HuH-7.5 (cell line): ENCODE results near the gene TEX55.
"Not testable (repeated sequence)": the region's sequence is repeated elsewhere in the genome, so short reads cannot be mapped to it uniquely, and the experiment has no call there.

ENCODE experiments used
- DNase-seq: peaks from one replicate; pipeline ENCODE4 v3.0.0; 2011; ENCODE audit warnings: low spot score

The TEX55 gene

DNA sequence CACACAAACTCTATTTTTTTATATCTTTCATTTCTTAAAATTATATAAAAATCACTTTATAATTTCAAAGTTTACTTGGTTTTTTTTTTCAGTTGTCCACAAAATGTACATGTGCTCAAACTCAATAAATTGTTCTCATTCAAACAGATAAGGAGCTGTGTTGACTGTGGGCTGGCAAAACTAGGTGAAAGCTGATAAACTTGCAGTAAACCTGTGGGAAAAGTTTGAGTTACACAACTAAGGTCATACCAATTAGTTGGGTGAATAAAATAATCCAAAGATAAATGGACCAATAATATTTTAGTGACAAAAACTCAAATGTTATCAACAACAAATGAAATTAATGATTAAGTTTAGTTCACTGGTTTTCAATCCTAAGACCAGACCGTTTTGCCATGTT, 14.8 kb downstream of the TEX55 start:
- DNase-seq: no peak

DNA sequence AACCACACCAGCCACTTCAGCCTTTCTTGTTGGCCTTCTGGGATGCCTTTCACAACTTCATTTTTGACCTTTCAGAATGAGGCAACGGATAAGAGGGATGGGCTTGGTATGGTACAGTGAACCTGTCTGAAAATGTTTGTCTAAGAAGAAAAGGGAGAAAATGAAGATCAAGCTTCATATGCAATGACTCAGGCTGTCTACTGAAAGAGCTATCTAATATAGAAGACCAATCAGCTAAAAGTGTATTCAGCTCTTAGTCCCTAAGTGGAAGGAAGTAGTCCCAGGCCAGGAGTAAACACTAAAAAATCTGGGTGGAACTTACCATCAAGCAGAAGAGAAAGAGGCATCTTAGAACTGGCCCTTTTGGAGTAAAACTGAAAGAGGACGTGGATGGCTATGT, 15.3 kb downstream of the TEX55 start:
- DNase-seq: no peak

DNA sequence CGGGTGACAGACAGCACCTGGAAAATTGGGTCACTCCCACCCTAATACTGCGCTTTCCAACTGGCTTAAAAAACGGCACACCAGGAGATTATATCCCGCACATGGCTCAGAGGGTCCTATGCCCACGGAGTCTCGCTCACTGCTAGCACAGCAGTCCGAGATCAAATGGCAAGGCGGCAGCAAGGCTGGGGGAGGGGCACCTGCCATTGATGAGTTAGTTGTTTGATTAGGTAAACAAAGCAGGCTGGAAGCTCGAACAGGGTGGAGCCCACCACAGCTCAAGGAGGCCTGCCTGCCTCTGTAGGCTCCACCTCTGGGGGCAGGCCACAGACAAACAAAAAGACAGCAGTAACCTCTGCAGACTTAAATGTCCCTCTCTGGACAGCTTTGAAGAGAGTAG, 18.8 kb downstream of the TEX55 start:
- DNase-seq: not testable (repeated sequence)

DNA sequence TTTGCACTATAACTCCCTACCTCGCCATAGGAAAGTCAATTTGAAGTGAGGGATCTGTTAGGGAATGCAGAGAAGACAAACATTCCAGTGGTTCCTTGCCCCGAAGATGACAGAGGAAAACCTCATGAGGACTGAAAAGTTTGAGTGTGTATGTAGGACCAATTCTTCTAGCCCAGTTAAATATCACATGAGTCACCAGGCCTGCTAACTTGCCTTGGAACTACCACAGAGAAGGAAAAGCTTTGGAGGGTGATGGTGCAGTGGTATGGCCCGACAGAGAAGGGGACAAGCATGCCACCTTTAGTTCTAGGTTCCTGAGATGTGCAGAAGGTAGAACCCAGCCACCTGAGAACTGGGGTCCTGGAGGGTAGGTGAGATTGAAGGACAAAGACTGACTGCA, 24.9 kb downstream of the TEX55 start:
- DNase-seq: no peak

DNA sequence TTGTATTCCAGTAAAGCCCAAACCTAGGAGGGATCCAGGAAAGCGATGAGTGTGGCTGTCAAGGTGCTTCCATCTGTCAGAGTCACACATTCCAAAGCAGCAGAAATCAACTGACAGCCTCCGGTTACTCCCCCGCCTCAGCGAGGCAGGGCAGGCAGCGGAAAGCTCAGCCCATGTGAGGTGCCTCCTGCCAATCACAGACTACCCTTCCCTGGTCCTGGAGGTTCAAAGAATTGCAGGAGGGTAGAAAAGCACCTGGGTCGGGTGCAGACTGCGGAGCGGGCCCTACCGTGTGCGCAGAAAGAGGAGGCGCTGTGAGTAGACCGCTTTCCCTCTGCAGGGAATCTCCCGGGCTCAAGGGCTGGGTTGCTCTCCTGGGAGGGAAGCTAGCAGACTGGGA, 27.4 kb downstream of the TEX55 start, which contains the start of gene UPK1B:
TSS of gene UPK1B (plus strand) at position 274 of the 400 bp plus-strand sequence. CDS start 13,144 bp downstream, outside the sequence.
- DNase-seq: no peak

DNA sequence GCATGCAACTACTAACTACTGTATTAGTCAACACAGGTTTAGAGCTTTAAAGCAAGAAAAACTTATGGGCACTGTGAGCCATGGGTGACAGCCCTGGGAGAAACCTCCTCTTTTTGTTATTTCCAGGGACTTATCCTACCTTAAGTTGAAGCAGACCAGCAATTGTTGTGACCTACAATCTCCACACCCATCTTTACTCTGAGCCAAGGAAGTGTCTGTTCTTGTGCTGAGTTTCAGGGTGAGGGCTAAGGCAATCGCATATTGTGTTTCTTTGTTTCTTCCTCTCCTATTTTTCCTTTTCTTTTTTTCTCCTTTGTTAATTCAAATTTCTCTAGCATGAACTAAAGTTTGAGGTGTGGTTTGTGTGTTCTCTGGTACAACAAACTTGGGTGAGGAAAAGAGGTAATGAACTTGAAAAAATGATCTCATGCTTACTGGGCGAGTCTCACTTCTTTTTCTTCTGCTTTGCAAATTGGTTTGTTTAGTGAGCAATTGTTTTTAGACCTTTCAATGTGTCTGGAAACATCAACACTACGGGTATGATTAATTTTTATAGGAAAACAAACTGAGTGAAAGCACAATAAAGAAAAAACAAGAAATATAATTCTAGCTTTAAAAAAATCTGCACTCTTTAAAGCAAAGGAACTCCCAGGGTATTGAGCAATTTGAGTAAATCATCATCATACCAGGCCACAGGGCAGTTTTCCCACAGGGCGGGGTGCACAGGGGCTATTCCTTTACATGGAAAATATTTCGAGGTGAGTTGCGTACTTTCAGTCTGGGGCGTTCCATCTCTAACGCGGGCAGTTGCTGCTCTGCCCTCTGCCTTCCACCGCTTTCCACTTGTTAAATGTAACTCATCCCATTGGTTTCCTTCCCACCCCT, 30.1 kb downstream of the TEX55 start:
- DNase-seq: no peak

DNA sequence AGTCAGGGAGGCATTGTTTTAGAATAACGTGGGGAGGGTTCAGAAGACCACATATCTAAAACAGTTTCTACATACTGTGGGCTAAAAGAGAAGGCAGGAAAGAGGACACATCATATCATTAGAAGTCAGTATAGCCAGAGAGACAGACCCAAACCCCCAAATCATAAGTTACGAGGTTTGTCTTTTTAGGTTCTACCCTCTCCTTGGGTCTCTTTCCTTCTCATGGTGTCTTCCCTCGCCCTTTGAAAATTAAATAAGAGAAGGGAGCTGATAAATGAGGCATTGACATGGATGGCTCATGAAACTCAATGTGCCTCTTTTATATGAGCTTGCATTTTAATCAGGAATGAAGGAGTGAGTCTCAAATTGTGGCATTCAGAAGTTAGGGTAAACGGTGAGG, 30.8 kb downstream of the TEX55 start:
- DNase-seq: no peak

DNA sequence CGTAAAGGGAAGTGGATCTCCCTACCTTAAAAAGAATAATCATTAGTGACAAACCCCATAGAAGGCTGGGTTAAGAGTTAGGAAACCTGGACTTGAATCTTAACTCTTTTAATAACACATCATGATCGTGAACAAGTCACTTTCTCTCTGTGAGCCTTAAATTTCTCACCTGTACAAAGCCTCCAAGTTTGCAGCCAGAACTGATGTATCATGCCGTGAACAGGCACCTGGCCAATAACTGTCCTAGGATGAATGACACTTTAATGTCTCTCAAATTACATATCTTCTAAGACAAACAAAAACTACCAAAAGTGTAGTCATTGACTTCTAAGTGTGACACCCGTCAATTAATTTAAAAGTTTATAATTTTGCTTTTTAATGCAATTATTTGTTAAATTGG, 31.4 kb downstream of the TEX55 start:
- DNase-seq: no peak

DNA sequence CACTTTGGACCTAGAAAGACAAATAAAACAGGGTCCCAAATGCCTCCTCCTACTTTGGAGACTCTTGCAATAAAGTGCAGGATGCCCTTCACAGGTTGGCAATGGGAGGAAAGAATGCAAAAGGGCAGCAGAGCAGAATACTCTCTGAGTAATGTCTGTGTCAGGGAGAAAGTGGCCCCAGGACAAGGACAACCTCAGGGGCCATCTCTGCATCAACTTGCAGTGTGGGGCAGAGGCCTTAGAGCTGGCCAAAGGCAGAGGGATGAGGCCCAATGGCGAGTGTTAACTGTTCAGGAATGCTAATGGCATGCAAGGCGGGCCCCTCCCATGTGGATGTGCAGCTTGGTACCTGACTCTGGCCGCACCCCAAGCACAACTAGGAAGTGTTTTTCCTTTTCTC, 35.8 kb downstream of the TEX55 start:
- DNase-seq: no peak

DNA sequence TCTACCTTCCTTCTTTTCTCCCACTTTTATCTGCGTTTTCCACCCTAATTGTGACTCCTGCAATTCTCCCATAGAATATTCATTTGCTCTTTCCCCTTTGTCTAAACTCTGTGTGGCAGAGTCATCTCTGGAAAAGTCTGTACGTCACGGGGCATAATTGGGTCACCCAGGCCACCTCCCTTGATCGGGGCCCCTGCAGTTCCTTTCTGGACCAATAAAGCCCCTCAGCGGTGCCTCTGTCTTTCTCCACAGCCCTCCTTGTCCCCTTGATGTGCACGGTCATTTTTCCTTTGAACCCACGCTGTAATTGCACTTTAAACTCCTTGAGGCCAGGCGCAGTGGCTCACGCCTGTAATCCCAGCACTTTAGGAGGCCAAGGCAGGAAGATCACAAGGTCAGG, 38.1 kb downstream of the TEX55 start:
- DNase-seq: no peak

DNA sequence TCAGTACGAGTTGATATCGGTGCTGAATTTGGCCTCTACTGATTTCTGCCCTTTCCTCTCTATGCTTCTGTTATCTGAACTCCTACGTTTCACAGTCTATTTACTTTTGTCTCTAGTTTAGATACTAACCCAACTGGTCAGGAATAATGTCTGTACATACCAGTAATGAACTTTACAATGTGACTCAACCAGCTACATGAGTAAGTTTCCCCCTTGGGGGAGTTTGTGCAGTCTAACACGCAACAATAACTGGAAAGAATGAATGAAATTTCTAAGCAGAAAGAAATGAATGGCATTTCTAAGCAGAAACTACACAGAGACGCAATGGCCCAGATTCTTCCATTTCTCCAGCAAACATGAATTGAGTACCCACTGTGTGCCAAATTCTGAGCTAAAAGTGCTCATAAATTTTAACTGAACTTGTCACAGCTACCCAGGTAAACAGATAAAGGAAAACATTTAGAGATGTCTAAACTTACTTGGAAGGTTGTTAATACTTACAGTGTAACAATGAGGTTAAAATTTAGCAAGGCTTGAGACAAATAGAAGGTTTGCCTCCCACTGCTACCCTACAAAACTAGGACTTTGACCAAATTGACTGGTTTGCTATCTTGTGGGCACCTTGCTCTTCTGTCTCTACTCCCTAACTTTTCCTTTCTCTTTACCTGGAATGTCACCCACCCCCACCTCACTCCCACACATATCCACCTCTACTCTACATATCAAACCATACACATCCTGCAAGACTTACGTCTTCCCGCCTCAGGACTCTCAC, 39.0 kb downstream of the TEX55 start:
- no peak for DNase-seq

DNA sequence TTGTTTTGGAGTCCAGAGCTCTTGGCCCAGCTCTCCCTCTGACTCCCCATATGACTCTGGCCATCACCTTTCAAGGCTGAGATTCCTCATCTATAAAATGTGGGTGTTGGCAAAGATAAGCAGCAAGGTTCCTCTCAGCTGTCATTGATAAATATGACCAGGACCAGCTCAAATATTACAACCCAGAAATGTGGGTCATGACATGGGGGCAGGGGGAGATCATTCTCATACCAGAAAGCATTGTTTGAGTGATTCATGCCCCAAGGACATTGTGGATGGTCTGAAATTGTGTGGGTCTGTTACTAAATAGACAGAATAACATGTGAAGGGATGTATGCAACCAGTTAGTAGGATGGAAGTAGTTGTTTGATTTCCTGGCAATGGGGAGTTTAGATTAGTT, 41.3 kb downstream of the TEX55 start:
- DNase-seq: no peak

DNA sequence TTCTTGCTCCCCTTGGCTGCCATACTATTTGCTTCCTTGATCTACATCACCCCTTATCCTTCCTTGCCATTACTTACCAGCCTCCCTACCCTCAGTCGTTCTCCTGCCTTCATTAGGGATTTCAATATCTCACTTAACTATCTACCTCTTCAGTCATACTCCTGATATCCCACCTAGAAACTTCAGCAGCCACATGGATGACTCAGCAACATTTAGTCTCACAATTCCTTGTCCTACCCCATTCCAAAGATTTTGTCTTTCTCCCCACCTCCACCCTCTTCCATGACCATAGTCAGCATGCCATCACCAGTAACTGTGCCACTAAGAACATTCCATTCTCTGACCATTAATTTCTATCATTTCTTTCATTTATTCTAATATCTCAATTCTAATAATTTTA, 45.8 kb downstream of the TEX55 start:
- DNase-seq: no peak

DNA sequence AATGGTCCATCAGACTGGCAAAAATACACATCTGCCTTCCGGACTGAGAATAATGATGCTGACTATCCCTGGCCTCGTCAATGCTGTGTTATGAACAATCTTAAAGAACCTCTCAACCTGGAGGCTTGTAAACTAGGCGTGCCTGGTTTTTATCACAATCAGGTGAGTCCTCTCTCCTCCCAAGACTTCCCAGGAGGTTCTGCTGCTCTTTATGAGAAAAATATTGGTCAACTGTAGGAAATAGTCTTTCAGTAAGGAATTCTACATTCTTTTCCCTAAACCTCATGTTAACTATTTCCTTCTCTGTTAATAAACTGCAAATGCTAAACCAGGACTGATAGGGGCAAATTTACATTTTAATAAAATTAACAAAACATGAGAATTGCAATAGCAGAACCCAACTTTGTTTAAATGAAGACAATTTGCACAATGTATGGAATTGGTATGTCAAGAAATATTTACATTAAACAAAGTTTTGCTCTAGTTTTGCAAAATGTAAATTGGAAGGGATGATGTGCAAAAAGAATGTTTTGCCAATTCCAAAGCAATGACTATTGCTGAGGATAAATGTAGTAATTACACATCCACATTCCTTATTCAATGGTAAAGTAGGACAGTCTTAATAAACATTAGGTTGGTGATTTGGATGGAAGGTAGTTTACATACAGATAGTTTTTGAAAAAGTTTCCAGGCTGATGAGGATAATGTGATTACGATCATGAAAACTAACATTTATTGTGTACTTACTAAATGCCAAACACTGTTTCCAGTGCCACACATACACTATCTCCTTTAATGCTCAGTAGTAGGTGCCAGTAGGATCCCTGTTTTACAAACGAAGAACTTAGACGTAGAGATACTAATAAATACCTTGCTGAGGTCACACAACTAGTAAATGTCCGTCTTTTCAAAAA, 48.5 kb downstream of the TEX55 start:
- no peak for DNase-seq

DNA sequence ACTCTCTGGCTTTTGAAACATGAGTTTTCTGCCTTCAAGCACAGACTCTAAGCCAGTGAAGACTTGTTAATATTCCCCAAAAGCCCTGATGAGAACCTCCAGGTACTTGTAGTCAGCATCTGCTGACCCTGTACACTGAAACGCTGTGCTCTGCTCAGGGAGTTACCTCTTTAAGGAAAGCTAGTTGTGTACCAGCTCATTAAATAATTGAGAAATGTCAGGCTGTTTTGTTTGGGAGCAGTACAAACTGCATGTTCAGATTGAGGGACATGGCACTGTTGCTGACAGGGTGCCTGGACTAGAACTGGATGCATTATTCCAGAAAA, 49.1 kb downstream of the TEX55 start:
- DNase-seq: no peak

DNA sequence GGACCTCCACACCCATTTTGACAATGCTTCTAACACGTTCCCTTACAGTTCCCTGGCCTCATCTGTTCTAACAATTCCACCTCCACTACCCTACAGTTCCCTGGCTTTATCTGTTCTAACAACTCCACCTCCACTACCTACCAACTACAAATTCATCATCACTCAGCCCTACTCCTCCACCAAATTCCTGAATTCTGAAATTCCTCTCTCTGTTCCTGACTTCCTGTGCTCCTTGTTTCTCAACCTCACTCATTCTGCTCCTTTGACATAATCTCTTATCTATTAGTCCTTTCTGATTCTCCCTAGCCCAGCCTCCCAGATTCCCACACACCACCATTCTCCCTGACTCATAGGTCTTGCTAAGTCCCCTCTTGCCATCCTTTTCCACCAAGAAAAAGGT, 49.9 kb downstream of the TEX55 start:
- DNase-seq: no peak
